A549 (cell line): ENCODE results near the gene TIE1. TPM values are rescaled to one million over a fixed set of nuclear protein-coding genes. Genes with fewer than 3 reads are reported as not detected.

Experiments used
- ATAC-seq, 2 experiments: fragments of 200-7000 bp in 1 of 2; fragments of >200 bp in 1 of 2; cut with Nextera tagmentation in 1 of 2; cut with Tn5 transposase in 1 of 2; 3 replicates each; pipeline versions ENCODE4 v1.8.0 to v1.9.1; 2018 to 2020; ENCODE audit warnings: mild to moderate bottlenecking in 1 of 2, moderate library complexity in 1 of 2
- CTCF ChIA-PET: fragments of 300-600 bp; sonication (Branson Sonifier 250); formaldehyde crosslinking; extraction: SDS; loops from one replicate; lab custom pipeline; 2021; ENCODE audit warnings: antibody characterized with exemption, inconsistent platforms; lab: Yijun Ruan, JAX
- POLR2A ChIA-PET: fragments of 350-600 bp; formaldehyde crosslinking; extraction: SDS; loops from one replicate; lab custom pipeline; 2021; ENCODE audit warnings: antibody characterized with exemption, inconsistent platforms; lab: Yijun Ruan, JAX
- DNase-seq, 2 experiments: peaks; one replicate each; pipeline versions ENCODE4 v3.0.0 to v3.0.0-alpha.2; 2011 to 2016; ENCODE audit warnings: low read depth in 1 of 2, low spot score in 1 of 2
- FAIRE-seq: peaks from 2 replicates; lab custom pipeline; 2011; peaks lifted over from hg19 to GRCh38; lab: Jason Lieb, UNC
- H3K27ac ChIP-seq, 2 experiments: fragments of >200 bp; sonication (Bioruptor Twin); formaldehyde crosslinking; 3 replicates each; pipeline ENCODE4 v1.5.1; 2016 to 2017
- H3K4me1 ChIP-seq: fragments of >200 bp; sonication (Bioruptor Twin); formaldehyde crosslinking; 3 replicates; pipeline ENCODE4 v1.6.1; 2016
- H3K4me2 ChIP-seq: fragments of >200 bp; sonication (Bioruptor Twin); formaldehyde crosslinking; 3 replicates; pipeline ENCODE4 v1.6.1; 2016
- H3K4me3 ChIP-seq: fragments of >200 bp; sonication (Bioruptor Twin); formaldehyde crosslinking; 3 replicates; pipeline ENCODE4 v1.5.1; 2016
- H3K9me3 ChIP-seq: fragments of >200 bp; sonication (Bioruptor Twin); formaldehyde crosslinking; 3 replicates; pipeline ENCODE4 v1.6.1; 2016
- CHD2 ChIP-seq: fragments of 150-350 bp; IDR thresholded peaks from 2 replicates; pipeline ENCODE4 v1.6.1; 2014; ENCODE audit warnings: low read length; ENCODE audit not compliant: partially characterized antibody
- EHF ChIP-seq: fragments of 250-450 bp; sonication (Bioruptor Pico); IDR thresholded peaks from 2 replicates; pipeline ENCODE4 v1.5.0; 2020; ENCODE audit warnings: mild to moderate bottlenecking
- EHMT2 ChIP-seq: fragments of 200-600 bp; sonication (generic); IDR thresholded peaks from 2 replicates; pipeline ENCODE4 v1.6.1; 2016; ENCODE audit warnings: antibody characterized with exemption, low read depth, mild to moderate bottlenecking, moderate library complexity
- FOSB ChIP-seq: fragments of 250-450 bp; sonication (Bioruptor Pico); IDR thresholded peaks from 2 replicates; pipeline ENCODE4 v1.5.0; 2020; ENCODE audit warnings: mild to moderate bottlenecking, moderate library complexity
- FOXS1 ChIP-seq: fragments of 250-450 bp; sonication (Bioruptor Pico); IDR thresholded peaks from 2 replicates; pipeline ENCODE4 v1.5.0; 2020; ENCODE audit warnings: mild to moderate bottlenecking, moderate library complexity
- HEYL ChIP-seq: fragments of 250-450 bp; sonication (Bioruptor Pico); IDR thresholded peaks from 2 replicates; pipeline ENCODE4 v1.8.0; 2021; ENCODE audit warnings: mild to moderate bottlenecking, moderate library complexity
- HOXB13 ChIP-seq: fragments of 250-450 bp; sonication (Bioruptor Pico); IDR thresholded peaks from 2 replicates; pipeline ENCODE4 v1.5.0; 2020; ENCODE audit warnings: low read depth, mild to moderate bottlenecking, moderate library complexity
- JUN ChIP-seq, 2 experiments: fragments of >200 bp; sonication (Bioruptor Twin); formaldehyde crosslinking; IDR thresholded peaks; 2 replicates in 1 of 2; 3 replicates in 1 of 2; pipeline ENCODE4 v1.6.1; 2016 to 2017
- JUNB ChIP-seq: fragments of >200 bp; sonication (Bioruptor Twin); formaldehyde crosslinking; IDR thresholded peaks from 2 replicates; pipeline ENCODE4 v1.6.1; 2016
- KDM1A ChIP-seq: fragments of 200-600 bp; sonication (generic); IDR thresholded peaks from 2 replicates; pipeline ENCODE4 v1.6.1; 2016; ENCODE audit warnings: low read depth, mild to moderate bottlenecking
- MAZ ChIP-seq: fragments of 150-350 bp; IDR thresholded peaks from 2 replicates; pipeline ENCODE4 v1.6.1; 2014; ENCODE audit warnings: antibody characterized with exemption, low read depth, low read length, borderline replicate concordance
- NFE2L2 ChIP-seq: fragments of 150-350 bp; conservative IDR thresholded peaks from 2 replicates; pipeline ENCODE4 v1.6.1; 2014; ENCODE audit warnings: low read length
- NPAS2 ChIP-seq: fragments of 250-450 bp; sonication (Bioruptor Pico); IDR thresholded peaks from 2 replicates; pipeline ENCODE4 v1.8.0; 2022; ENCODE audit warnings: mild to moderate bottlenecking, moderate library complexity, borderline replicate concordance
- PHF8 ChIP-seq: fragments of 200-600 bp; sonication (generic); IDR thresholded peaks from 2 replicates; pipeline ENCODE4 v1.6.1; 2016; ENCODE audit warnings: low read depth, mild to moderate bottlenecking, antibody characterized with exemption, moderate library complexity, borderline replicate concordance
- POLR2AphosphoS2 ChIP-seq: conservative IDR thresholded peaks from 2 replicates; pipeline ENCODE4 v1.6.1; 2012; ENCODE audit warnings: low read length, improper control_type of control experiment, inconsistent platforms
- RNF2 ChIP-seq: fragments of 200-600 bp; sonication (generic); IDR thresholded peaks from 2 replicates; pipeline ENCODE4 v1.6.1; 2016; ENCODE audit warnings: low read depth, mild to moderate bottlenecking, antibody characterized with exemption, moderate library complexity, borderline replicate concordance
- SMC3 ChIP-seq: fragments of >200 bp; sonication (Bioruptor Twin); formaldehyde crosslinking; IDR thresholded peaks from 3 replicates; pipeline ENCODE4 v1.6.1; 2018; ENCODE audit warnings: inconsistent platforms
- SREBF2 ChIP-seq: fragments of 450-650 bp; IDR thresholded peaks from 2 replicates; pipeline ENCODE4 v1.6.1; 2014; ENCODE audit warnings: mild to moderate bottlenecking, moderate library complexity
- ZFP36 ChIP-seq: fragments of 450-650 bp; IDR thresholded peaks from 2 replicates; pipeline ENCODE4 v1.6.1; 2014; ENCODE audit warnings: borderline replicate concordance; ENCODE audit not compliant: partially characterized antibody
- ZNF302 ChIP-seq: fragments of 250-450 bp; sonication (Bioruptor Pico); IDR thresholded peaks from 2 replicates; pipeline ENCODE4 v1.9.0; 2021; ENCODE audit warnings: inconsistent platforms, mild to moderate bottlenecking, moderate library complexity
- ZSCAN20 ChIP-seq: fragments of 250-450 bp; sonication (Bioruptor Pico); IDR thresholded peaks from 2 replicates; pipeline ENCODE4 v1.8.0; 2022; ENCODE audit warnings: mild to moderate bottlenecking, moderate library complexity
- WGBS: methylation state at CpG from one replicate; pipeline ENCODE4 v1.1.6; 2017; ENCODE audit errors: missing lambda C conversion rate; 5-methylcytosine and 5-hydroxymethylcytosine counted together
- polyA plus RNA-seq, 4 experiments: library from polyadenylated mRNA; depleted of rRNA in 3 of 4; stranded (reverse); fragments of >200 nt; fragmentation: RNase III in 1 of 4; extraction: RNeasy Plus Mini Kit Qiagen cat#74134 plus additional on column Dnase treatment in 1 of 4; gene quantifications; 2 replicates in 3 of 4; 3 replicates in 1 of 4; pipeline ENCODE4 v1.2.3, GENCODE V29; 2011 to 2017
- TF ChIP-seq, protein P1 (sequence below): fragments of 250-450 bp; sonication (Bioruptor Pico); IDR thresholded peaks from 2 replicates; pipeline ENCODE4 v1.5.0; 2021; ENCODE audit warnings: mild to moderate bottlenecking, moderate library complexity, borderline replicate concordance
- TF ChIP-seq, protein P2 (sequence below): fragments of >200 bp; sonication (Bioruptor Twin); formaldehyde crosslinking; IDR thresholded peaks from 2 replicates; pipeline ENCODE4 v1.6.1; 2016
- TF ChIP-seq, protein P3 (sequence below): IDR thresholded peaks from 2 replicates; pipeline ENCODE4 v1.6.1; 2012; ENCODE audit warnings: low read depth, borderline replicate concordance

Gene TIE1
- polyA plus RNA-seq, 2 of the 4 experiments (the other 2 are of a cell fraction): not detected

DNA sequence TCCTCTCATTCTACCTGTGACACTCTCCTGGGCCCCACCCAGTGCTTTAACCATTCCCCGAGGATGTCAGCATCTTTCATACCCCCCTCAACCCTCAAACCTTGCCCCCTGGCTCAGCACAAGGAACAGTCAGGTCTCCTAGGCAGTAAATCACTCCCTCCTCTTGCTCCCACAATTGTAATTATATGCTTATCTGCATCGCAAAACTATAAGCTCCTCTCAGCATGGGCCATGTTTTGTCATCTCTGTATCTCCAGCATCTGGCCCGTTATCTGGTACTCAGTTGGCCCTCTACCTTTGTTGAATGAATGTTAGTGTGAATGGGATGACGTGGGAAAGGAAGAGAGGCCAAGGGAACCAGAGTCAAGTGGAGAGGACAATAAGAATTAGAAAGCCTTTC is 69.8 kb downstream of the TIE1 start (continued):
- TF ChIP-seq, protein P1, sequence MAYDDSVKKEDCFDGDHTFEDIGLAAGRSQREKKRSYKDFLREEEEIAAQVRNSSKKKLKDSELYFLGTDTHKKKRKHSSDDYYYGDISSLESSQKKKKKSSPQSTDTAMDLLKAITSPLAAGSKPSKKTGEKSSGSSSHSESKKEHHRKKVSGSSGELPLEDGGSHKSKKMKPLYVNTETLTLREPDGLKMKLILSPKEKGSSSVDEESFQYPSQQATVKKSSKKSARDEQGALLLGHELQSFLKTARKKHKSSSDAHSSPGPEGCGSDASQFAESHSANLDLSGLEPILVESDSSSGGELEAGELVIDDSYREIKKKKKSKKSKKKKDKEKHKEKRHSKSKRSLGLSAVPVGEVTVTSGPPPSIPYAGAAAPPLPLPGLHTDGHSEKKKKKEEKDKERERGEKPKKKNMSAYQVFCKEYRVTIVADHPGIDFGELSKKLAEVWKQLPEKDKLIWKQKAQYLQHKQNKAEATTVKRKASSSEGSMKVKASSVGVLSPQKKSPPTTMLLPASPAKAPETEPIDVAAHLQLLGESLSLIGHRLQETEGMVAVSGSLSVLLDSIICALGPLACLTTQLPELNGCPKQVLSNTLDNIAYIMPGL: no peak
- TF ChIP-seq SREBF2: no peak
- TF ChIP-seq ZNF302: no peak
- TF ChIP-seq POLR2AphosphoS2: no peak
- no peak for TF ChIP-seq SMC3

DNA sequence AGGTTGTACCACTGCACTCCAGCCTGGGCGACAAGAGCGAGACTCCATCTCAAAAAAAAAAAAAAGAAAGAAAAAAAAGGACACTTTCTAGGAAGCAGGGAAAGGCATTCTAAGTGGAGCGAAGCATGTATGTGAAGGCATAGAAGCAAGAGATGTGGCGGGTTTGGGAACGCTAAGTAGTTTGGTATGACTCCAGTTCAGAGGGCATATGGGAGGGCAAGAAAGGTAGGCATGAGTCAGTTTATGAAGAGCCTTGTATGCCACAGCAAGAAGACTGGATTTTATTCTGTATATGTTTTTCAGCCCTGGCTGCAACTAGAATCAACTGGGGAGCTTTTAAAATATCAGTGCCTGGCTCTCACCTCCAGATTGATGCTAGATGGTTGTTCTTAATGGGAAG is 71.4 kb downstream of the TIE1 start:
- Histone ChIP-seq H3K4me2 (peak overlapping the region; percentile 77), H3K4me3 (no peak overlapping the region), H3K9me3 (no peaks in the 10 kb centered on the region), H3K4me1 (peaks cover 45% of the 10 kb centered on the region), H3K27ac (peak overlapping the region; percentile 81 to 86)
- POLR2A ChIA-PET: interaction anchor here (1.9 kb wide), 1 partner anchor 14 kb away, joined by 8 read pairs; the partner anchor contains the start of gene CDC20
- TF ChIP-seq NPAS2 (CRISPR knock-in tag): no peak
- TF ChIP-seq ZSCAN20 (CRISPR knock-in tag): no peak
- no peak for TF ChIP-seq FOSB (CRISPR knock-in tag)
- TF ChIP-seq, protein P2, sequence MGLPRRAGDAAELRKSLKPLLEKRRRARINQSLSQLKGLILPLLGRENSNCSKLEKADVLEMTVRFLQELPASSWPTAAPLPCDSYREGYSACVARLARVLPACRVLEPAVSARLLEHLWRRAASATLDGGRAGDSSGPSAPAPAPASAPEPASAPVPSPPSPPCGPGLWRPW: no peak
- no peak for TF ChIP-seq HEYL (CRISPR knock-in tag)
- no peak for TF ChIP-seq NFE2L2
- TF ChIP-seq JUNB: no peak
- no peak for TF ChIP-seq JUN (IDR thresholded peaks at IDR 0.05)
- no peak for TF ChIP-seq MAZ
- no peak for TF ChIP-seq FOXS1 (CRISPR knock-in tag)
- no peak for TF ChIP-seq ZFP36
- TF ChIP-seq PHF8: no peak
- TF ChIP-seq EHMT2: no peak
- TF ChIP-seq, protein P3, sequence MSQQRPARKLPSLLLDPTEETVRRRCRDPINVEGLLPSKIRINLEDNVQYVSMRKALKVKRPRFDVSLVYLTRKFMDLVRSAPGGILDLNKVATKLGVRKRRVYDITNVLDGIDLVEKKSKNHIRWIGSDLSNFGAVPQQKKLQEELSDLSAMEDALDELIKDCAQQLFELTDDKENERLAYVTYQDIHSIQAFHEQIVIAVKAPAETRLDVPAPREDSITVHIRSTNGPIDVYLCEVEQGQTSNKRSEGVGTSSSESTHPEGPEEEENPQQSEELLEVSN: no peak
- TF ChIP-seq EHF (CRISPR knock-in tag): no peak
- TF ChIP-seq RNF2: no peak
- TF ChIP-seq KDM1A: no peak
- TF ChIP-seq HOXB13 (CRISPR knock-in tag): no peak
- TF ChIP-seq CHD2: no peak
- no peak for ATAC-seq
- FAIRE-seq: no peak
- no peak for DNase-seq
- CTCF ChIA-PET: no interaction called here
- 90% methylated on average over 5 of the region's 5 CpGs for whole genome bisulfite sequencing

Other genes starting within 250 kb of the TIE1 start
- gene EBNA1BP2, start 128.7 kb upstream of the TIE1 start, polyA plus RNA-seq (2011; rRNA removed): 84.9 and 109 TPM in 2 replicates
- 139 to 178 TPM (median 151 TPM) in 3 replicates for gene EBNA1BP2, start 128.7 kb upstream of the TIE1 start, polyA plus RNA-seq (2017; fragmentation: RNase III; extraction: RNeasy Plus Mini Kit Qiagen cat#74134 plus additional on column Dnase treatment)
- 0.80 and 1.3 TPM in 2 replicates for gene CFAP57, start 128.7 kb upstream of the TIE1 start, polyA plus RNA-seq (2011; rRNA removed)
- gene CFAP57, start 128.7 kb upstream of the TIE1 start, polyA plus RNA-seq (2017; fragmentation: RNase III; extraction: RNeasy Plus Mini Kit Qiagen cat#74134 plus additional on column Dnase treatment): 0.54 to 0.73 TPM (median 0.62 TPM) in 3 replicates
- not detected in 2 replicates for gene TMEM125, start 31.0 kb upstream of the TIE1 start, polyA plus RNA-seq (2011; rRNA removed)
- not detected in 3 replicates for gene TMEM125, start 31.0 kb upstream of the TIE1 start, polyA plus RNA-seq (2017; fragmentation: RNase III; extraction: RNeasy Plus Mini Kit Qiagen cat#74134 plus additional on column Dnase treatment)
- gene C1orf210, start 15.4 kb upstream of the TIE1 start, polyA plus RNA-seq (2011; rRNA removed): not detected in 2 replicates
- not detected in 3 replicates for gene C1orf210, start 15.4 kb upstream of the TIE1 start, polyA plus RNA-seq (2017; fragmentation: RNase III; extraction: RNeasy Plus Mini Kit Qiagen cat#74134 plus additional on column Dnase treatment)
- gene MPL, start 36.8 kb downstream of the TIE1 start, polyA plus RNA-seq (2011; rRNA removed): not detected in 2 replicates
- not detected in 3 replicates for gene MPL, start 36.8 kb downstream of the TIE1 start, polyA plus RNA-seq (2017; fragmentation: RNase III; extraction: RNeasy Plus Mini Kit Qiagen cat#74134 plus additional on column Dnase treatment)
- 73.8 and 91.5 TPM in 2 replicates for gene CDC20, start 58.0 kb downstream of the TIE1 start, polyA plus RNA-seq (2011; rRNA removed)
- 106 to 141 TPM (median 116 TPM) in 3 replicates for gene CDC20, start 58.0 kb downstream of the TIE1 start, polyA plus RNA-seq (2017; fragmentation: RNase III; extraction: RNeasy Plus Mini Kit Qiagen cat#74134 plus additional on column Dnase treatment)
- 124 and 147 TPM in 2 replicates for gene ELOVL1, start 67.0 kb downstream of the TIE1 start, polyA plus RNA-seq (2011; rRNA removed)
- 96.6 to 105 TPM (median 104 TPM) in 3 replicates for gene ELOVL1, start 67.0 kb downstream of the TIE1 start, polyA plus RNA-seq (2017; fragmentation: RNase III; extraction: RNeasy Plus Mini Kit Qiagen cat#74134 plus additional on column Dnase treatment)
- gene MED8, start 88.8 kb downstream of the TIE1 start, polyA plus RNA-seq (2011; rRNA removed): 33.9 and 40.4 TPM in 2 replicates
- 21.8 to 26.0 TPM (median 23.4 TPM) in 3 replicates for gene MED8, start 88.8 kb downstream of the TIE1 start, polyA plus RNA-seq (2017; fragmentation: RNase III; extraction: RNeasy Plus Mini Kit Qiagen cat#74134 plus additional on column Dnase treatment)
- 6.5 and 10.4 TPM in 2 replicates for gene SZT2, start 88.9 kb downstream of the TIE1 start, polyA plus RNA-seq (2011; rRNA removed)
- 6.1 to 7.4 TPM (median 7.3 TPM) in 3 replicates for gene SZT2, start 88.9 kb downstream of the TIE1 start, polyA plus RNA-seq (2017; fragmentation: RNase III; extraction: RNeasy Plus Mini Kit Qiagen cat#74134 plus additional on column Dnase treatment)
- gene HYI, start 152.9 kb downstream of the TIE1 start, polyA plus RNA-seq (2011; rRNA removed): 6.6 and 7.2 TPM in 2 replicates
- 15.1 to 17.1 TPM (median 15.3 TPM) in 3 replicates for gene HYI, start 152.9 kb downstream of the TIE1 start, polyA plus RNA-seq (2017; fragmentation: RNase III; extraction: RNeasy Plus Mini Kit Qiagen cat#74134 plus additional on column Dnase treatment)
- 96.5 and 111 TPM in 2 replicates for gene PTPRF, start 229.9 kb downstream of the TIE1 start, polyA plus RNA-seq (2011; rRNA removed)
- gene PTPRF, start 229.9 kb downstream of the TIE1 start, polyA plus RNA-seq (2017; fragmentation: RNase III; extraction: RNeasy Plus Mini Kit Qiagen cat#74134 plus additional on column Dnase treatment): 68.3 to 75.4 TPM (median 68.5 TPM) in 3 replicates